ENCODE data around the gene CHTOP. TPM values are rescaled to one million over a fixed set of nuclear protein-coding genes. Genes with fewer than 3 reads are reported as not detected.

The CHTOP gene
- total and polyA plus RNA-seq, 2 of the 13 experiments (the other 11 are each of a cell fraction or from before 2014, with no cell fraction given): 38.0 to 51.9 TPM

- TF ChIP-seq, protein P1, sequence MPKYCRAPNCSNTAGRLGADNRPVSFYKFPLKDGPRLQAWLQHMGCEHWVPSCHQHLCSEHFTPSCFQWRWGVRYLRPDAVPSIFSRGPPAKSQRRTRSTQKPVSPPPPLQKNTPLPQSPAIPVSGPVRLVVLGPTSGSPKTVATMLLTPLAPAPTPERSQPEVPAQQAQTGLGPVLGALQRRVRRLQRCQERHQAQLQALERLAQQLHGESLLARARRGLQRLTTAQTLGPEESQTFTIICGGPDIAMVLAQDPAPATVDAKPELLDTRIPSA (CRISPR knock-in tag; IDR thresholded peaks at IDR 0.05; ENCODE audit: borderline replicate concordance): no peak
- TF ChIP-seq ZNF510 (CRISPR knock-in tag; IDR thresholded peaks at IDR 0.05; ENCODE audit: low read depth) (no peak), HNRNPH1 (optimal IDR thresholded peaks at IDR 0.05; ENCODE audit: low read depth, low read length) (no peak), EZH2 (conservative IDR thresholded peaks at IDR 0.05; ENCODE audit: low read depth, low read length) (no peak), ZNF781 (CRISPR knock-in tag; IDR thresholded peaks at IDR 0.05; ENCODE audit: borderline replicate concordance, not compliant biosample characterization) (no peak), PAXIP1 (CRISPR knock-in tag; conservative IDR thresholded peaks at IDR 0.05) (peak; percentile 34; the same call in 1 of the 2 replicates), MXD4 (CRISPR knock-in tag; IDR thresholded peaks at IDR 0.05) (no peak), ZNF782 (CRISPR knock-in tag; IDR thresholded peaks at IDR 0.05; ENCODE audit: borderline replicate concordance) (no peak), ZNF451 (CRISPR knock-in tag; IDR thresholded peaks at IDR 0.05) (no peak), KLF15 (CRISPR knock-in tag; IDR thresholded peaks at IDR 0.05; ENCODE audit: borderline replicate concordance) (no peak), ZNF775 (CRISPR knock-in tag; IDR thresholded peaks at IDR 0.05; ENCODE audit: borderline replicate concordance) (no peak), WIZ (CRISPR knock-in tag; IDR thresholded peaks at IDR 0.05) (no peak), NR2F2 (IDR thresholded peaks at IDR 0.05; ENCODE audit: borderline replicate concordance, low read depth) (no peak), PLRG1 (conservative IDR thresholded peaks at IDR 0.05) (no peak), PAF1 (CRISPR knock-in tag; IDR thresholded peaks at IDR 0.05) (no peak), ZBTB1 (CRISPR knock-in tag; IDR thresholded peaks at IDR 0.05; ENCODE audit: borderline replicate concordance) (no peak), SAP130 (CRISPR knock-in tag; IDR thresholded peaks at IDR 0.05; ENCODE audit: low read depth) (peak; percentile 32; the same call in 1 of the 2 replicates), ZNF691 (CRISPR knock-in tag; IDR thresholded peaks at IDR 0.05; ENCODE audit: borderline replicate concordance, low read depth) (peak; percentile 57; the same call in 1 of the 2 replicates), ZNF549 (CRISPR knock-in tag; IDR thresholded peaks at IDR 0.05) (no peak), ZNF207 (IDR thresholded peaks at IDR 0.05; ENCODE audit: borderline replicate concordance) (no peak), SALL1 (CRISPR knock-in tag; IDR thresholded peaks at IDR 0.05) (peak; percentile 68)
- TF ChIP-seq, protein P2, sequence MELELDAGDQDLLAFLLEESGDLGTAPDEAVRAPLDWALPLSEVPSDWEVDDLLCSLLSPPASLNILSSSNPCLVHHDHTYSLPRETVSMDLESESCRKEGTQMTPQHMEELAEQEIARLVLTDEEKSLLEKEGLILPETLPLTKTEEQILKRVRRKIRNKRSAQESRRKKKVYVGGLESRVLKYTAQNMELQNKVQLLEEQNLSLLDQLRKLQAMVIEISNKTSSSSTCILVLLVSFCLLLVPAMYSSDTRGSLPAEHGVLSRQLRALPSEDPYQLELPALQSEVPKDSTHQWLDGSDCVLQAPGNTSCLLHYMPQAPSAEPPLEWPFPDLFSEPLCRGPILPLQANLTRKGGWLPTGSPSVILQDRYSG (CRISPR knock-in tag; IDR thresholded peaks at IDR 0.05): no peak
- TF ChIP-seq, protein P3, sequence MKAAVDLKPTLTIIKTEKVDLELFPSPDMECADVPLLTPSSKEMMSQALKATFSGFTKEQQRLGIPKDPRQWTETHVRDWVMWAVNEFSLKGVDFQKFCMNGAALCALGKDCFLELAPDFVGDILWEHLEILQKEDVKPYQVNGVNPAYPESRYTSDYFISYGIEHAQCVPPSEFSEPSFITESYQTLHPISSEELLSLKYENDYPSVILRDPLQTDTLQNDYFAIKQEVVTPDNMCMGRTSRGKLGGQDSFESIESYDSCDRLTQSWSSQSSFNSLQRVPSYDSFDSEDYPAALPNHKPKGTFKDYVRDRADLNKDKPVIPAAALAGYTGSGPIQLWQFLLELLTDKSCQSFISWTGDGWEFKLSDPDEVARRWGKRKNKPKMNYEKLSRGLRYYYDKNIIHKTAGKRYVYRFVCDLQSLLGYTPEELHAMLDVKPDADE (CRISPR knock-in tag; IDR thresholded peaks at IDR 0.05): no peak
Observed at GRCh38 chr1:153616144-153616916, 17.5 kb upstream of the CHTOP start, which contains the start of gene S100A14 (continued).

Data from HepG2 (cell line).